Testis (tissue), 3 donors: ENCODE data around the gene OTOS. TPM values are rescaled to one million over a fixed set of nuclear protein-coding genes. Genes with fewer than 3 reads are reported as not detected.

Experiments
- DNase-seq: peaks from one replicate; pipeline ENCODE4 v3.0.0-alpha.2; 2019
- H3K27ac ChIP-seq, 2 donors: fragments of 200-600 bp; sonication (generic); one replicate each; pipeline ENCODE4 v1.5.1; 2019
- H3K27me3 ChIP-seq: fragments of 200-600 bp; sonication (generic); one replicate; pipeline ENCODE4 v1.5.1; 2019
- H3K36me3 ChIP-seq: fragments of 200-600 bp; sonication (generic); one replicate; pipeline ENCODE4 v1.5.1; 2017; ENCODE audit warnings: low read depth; ENCODE audit errors: missing control alignments
- H3K4me1 ChIP-seq: fragments of 200-600 bp; sonication (generic); one replicate; pipeline ENCODE4 v1.5.1; 2019
- H3K4me3 ChIP-seq, 2 donors: fragments of 200-600 bp; sonication (generic); one replicate each; pipeline ENCODE4 v1.5.1; 2017 to 2019
- H3K9me3 ChIP-seq: fragments of 200-600 bp; sonication (generic); one replicate; pipeline ENCODE4 v1.5.1; 2017
- CTCF ChIP-seq, 3 experiments: fragments of 450-650 bp in 2 of 3; fragments of 200-600 bp in 1 of 3; sonication (generic) in 1 of 3; IDR thresholded peaks; one replicate each; pipeline ENCODE4 v1.5.1; 2016 to 2019; ENCODE audit warnings: antibody characterized with exemption in 3 of 3, mild to moderate bottlenecking in 2 of 3, moderate library complexity in 1 of 3
- POLR2A ChIP-seq: fragments of 450-650 bp; IDR thresholded peaks from one replicate; pipeline ENCODE4 v1.6.1; 2017; ENCODE audit warnings: antibody characterized with exemption, mild to moderate bottlenecking, moderate library complexity
- WGBS, 2 donors: methylation state at CpG; one replicate each; pipeline ENCODE4 v1.1.5; 2018; 5-methylcytosine and 5-hydroxymethylcytosine counted together
- intact Hi-C: fragments of 100-400 bp; cut with DNase I; formaldehyde crosslinking; loops from one replicate; pipeline ENCODE4 v1.15.1; 2023; ENCODE audit warnings: low total_unique reads
- polyA plus RNA-seq: library from polyadenylated mRNA; stranded (reverse); fragments of 350-450 nt; fragmentation: Illumina TruSeq; extraction: RNeasy Lipid Tissue Mini Kit (QIAGEN cat#74804); gene quantifications from one replicate; pipeline ENCODE4 v1.2.3, GENCODE V29; 2014; ENCODE audit warnings: low read depth, low replicate concordance; ENCODE audit not compliant: insufficient read depth
- total RNA-seq, 2 donors: library from RNA; depleted of rRNA; stranded (reverse); fragments of >200 nt; gene quantifications; one replicate each; pipeline ENCODE4 v1.2.3, GENCODE V29; 2016

OTOS gene
- total and polyA plus RNA-seq, 3 donors from 2014 or later, result 1.2 to 1.5 TPM; not detected in 1

GRCh38 chr2:240163844-240164574 lies 23.6 kb upstream of the OTOS start:
- H3K27me3 ChIP-seq, result no peaks in the 10 kb centered on the region
- no peak for TF ChIP-seq POLR2A
- no peak for TF ChIP-seq CTCF (IDR thresholded peaks at IDR 0.05)
- no peaks in the 10 kb centered on the region for H3K36me3 ChIP-seq
- no peak overlapping the region for H3K4me3 ChIP-seq
- no peak for DNase-seq
- intact Hi-C loops, result no loop called here
- no peak overlapping the region for H3K27ac ChIP-seq
- no peaks in the 10 kb centered on the region for H3K9me3 ChIP-seq
- H3K4me1 ChIP-seq, result no peaks in the 10 kb centered on the region
- WGBS, 2 donors, result 82 to 96% methylated on average over 4 of the region's 4 CpGs

GRCh38 chr2:240162939-240163714 lies 22.7 kb upstream of the OTOS start:
- no peak for DNase-seq
- Histone ChIP-seq H3K4me3 (no peak overlapping the region), H3K36me3 (no peaks in the 10 kb centered on the region), H3K27me3 (no peaks in the 10 kb centered on the region), H3K4me1 (no peaks in the 10 kb centered on the region), H3K9me3 (no peaks in the 10 kb centered on the region), H3K27ac (no peak overlapping the region)
- intact Hi-C loops, result no loop called here
- WGBS, 2 donors, result 65 to 68% methylated on average over 10 to 16 of the region's 16 CpGs
- TF ChIP-seq POLR2A (no peak), CTCF (IDR thresholded peaks at IDR 0.05) (no peak)

DNA sequence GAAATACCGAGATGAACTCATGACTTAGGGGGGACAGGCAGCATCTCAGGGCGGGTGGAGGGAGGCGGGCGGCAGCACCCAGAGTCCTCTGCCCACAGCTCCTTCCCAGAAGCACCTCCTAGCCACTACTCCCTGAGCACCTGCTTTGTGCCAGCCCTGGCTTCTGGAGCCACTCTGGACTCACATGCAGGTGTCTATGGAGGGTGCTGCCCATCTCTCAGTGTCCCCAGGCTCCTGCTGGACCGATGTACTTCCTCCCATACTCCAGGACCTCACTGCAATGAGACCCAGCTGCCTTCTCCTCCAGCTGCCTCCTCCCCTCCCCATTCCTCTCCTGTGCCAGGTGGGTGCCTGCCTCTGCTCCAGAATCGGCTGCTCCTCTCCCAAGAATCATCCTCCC lies 22.1 kb upstream of the OTOS start:
- Histone ChIP-seq H3K4me3 (no peak overlapping the region), H3K27me3 (no peaks in the 10 kb centered on the region), H3K27ac (no peak overlapping the region), H3K9me3 (no peaks in the 10 kb centered on the region), H3K36me3 (no peaks in the 10 kb centered on the region), H3K4me1 (no peaks in the 10 kb centered on the region)
- 73 to 74% methylated on average over 6 of the region's 6 CpGs for WGBS, 2 donors
- DNase-seq, result no peak
- TF ChIP-seq CTCF (IDR thresholded peaks at IDR 0.05) (no peak), POLR2A (no peak)
- intact Hi-C loops, result no loop called here

- H3K4me3 ChIP-seq, result no peak overlapping the region
- H3K4me1 ChIP-seq, result no peaks in the 10 kb centered on the region
- H3K27me3 ChIP-seq, result no peaks in the 10 kb centered on the region
- H3K27ac ChIP-seq, result no peak overlapping the region
- WGBS, 2 donors, result 75 to 80% methylated on average over 5 of the region's 5 CpGs
- intact Hi-C loops, result no loop called here
- no peaks in the 10 kb centered on the region for H3K36me3 ChIP-seq
- H3K9me3 ChIP-seq, result no peaks in the 10 kb centered on the region
- no peak for TF ChIP-seq POLR2A
- TF ChIP-seq CTCF (IDR thresholded peaks at IDR 0.05), result no peak
- no peak for DNase-seq
These were observed 21.6 kb upstream of the OTOS start for GRCh38 chr2:240162032-240162431.
